ENCODE measurements around the gene DOCK4.

The DOCK4 gene

DNA sequence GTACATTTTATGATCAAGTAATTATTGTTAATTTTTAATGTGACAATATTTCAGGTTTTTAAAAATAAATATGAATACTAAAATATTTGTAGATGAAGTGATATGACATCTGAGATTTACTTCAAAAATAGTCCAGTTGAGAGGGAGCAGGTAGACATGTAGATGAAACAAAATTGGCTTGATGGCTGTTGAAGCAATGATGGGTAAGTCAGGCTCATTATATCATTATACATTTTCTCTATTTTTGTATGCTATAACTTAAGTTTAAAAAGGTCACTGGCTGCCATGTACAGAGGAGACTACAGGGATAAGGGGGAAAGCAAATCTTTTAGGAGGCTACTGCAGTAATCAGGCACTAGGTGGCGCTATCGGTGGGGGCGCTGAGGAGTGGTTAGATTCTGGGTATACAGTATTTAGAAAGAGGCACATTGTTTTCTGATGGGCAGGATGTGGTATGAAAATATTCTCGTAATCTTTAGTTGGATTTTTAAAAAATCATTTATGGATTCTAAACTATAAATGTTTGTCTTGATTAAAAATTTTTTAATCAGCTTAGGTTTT is 454.1 kb downstream of the DOCK4 start:
- peak; percentile 54 for DNase-seq

DNA sequence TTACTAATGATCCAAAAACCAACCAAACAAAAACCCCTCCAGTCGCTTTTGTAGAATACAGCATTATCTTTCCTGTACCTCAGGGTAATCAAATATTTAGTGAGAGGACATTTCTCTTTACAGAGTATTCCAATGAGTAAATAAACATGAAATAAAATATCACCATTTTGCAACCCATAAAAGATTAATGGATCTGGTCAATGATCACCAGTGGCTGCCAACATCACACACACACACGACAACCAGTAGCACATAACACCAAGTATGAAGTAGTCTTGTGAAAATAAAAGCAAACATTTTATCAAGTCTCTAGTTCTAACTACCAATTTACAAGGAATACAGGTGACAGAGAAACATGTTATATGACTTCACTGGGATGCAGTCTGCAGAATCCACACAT is 455.3 kb downstream of the DOCK4 start:
- no peak for DNase-seq

DNA sequence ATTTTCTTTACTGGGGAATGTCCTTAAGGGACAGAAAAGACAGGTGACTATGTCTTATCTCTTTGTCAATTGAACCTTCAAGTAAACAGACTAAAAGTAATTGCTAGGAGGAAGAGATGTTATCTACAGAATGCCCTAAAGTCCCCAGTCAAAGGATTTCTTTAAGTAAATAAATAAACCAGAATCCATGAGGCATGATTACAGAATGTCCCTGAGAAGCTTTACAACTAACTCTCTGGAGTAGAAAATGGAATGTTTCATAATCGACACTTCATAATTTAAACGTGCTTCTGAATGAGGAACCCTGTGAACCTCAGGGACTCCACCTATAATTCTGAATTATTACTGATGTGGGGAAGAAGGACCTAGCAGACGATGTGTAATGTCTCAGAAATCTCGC is 456.0 kb downstream of the DOCK4 start:
- no peak for DNase-seq

DNA sequence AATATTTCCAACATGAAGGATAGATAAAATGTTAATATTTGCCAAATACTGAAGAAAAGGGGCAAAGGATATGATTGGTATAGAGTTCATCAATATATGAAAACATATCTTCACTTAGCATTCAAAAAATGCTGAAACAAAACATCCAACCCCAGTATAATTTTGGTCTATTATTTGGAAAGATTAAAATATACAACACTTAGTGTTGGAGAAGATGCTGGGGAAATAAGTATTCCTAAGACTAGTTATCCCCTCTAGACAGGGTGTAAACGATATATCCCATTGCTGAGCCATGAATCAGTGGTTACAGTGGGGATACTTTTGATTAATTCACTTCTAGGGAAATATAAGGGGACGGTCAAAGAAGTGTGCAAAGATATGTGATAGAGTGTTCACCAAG is 456.6 kb downstream of the DOCK4 start:
- DNase-seq, result no peak

DNA sequence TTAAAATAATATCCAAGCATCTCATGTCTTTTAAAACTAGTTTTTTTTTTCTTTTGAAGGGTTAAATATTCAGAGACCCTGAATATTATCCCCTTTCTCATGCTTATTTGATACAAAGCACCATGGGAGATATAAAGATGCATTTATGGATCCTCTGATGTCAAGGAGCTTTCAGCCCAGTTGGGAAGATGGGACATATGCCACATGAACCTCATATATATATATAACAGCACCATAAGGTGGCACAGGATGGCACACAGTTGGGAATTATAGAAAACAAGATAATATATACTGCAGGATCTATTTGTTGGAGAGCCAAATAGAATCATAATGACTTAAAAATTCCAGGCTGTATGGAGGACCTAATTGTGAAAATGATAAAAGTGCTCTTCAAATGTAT is 458.5 kb downstream of the DOCK4 start:
- DNase-seq, result no peak

DNA sequence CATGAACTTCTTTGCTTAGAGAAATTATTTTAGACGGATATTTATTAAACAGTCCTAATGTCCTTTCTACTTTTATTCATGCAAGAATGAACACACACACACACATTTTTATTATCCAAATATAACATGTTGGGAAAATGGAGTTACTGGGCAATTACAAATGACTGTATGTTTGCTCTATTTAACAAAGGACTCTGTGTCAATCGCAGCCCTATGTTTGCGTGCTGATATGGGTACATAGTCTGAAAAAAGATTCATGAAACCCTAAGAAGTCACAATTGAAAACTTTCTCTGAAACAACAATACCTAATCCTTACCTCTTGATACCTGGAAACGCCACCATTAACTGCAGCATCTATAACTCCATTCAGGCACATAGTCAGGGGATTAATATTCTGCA is 459.2 kb downstream of the DOCK4 start:
- DNase-seq, result no peak

DNA sequence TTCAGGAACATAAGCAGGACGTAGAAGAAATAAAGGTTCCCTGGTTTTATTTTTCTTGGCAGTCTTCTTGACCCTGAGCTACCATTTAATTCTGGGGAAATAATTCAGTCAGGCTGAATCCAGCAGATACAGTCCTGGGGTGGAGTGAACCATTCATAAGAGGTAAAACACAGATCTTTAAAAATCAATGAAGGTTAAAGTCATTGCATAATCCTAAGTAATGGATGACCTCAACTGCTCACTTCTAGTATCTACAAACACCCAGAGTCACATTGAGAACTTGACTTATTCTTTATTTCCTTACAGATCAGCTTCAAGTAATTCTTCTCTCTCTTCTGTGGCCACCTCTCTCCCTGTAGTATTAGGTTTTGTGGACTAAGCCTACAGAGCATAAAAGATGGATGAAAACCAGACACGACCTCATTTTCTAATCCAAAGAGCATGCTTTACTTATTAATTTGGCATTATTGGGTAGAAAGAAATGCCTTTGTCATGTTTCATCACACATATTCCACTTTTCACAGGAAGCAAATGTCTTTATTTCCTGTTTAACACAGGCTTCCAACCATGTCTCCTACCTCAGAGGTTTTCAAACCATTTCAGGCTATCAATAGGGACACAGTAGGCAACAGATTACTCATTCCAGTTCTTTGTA is 461.6 kb downstream of the DOCK4 start:
- peak; percentile 96 for DNase-seq

DNA sequence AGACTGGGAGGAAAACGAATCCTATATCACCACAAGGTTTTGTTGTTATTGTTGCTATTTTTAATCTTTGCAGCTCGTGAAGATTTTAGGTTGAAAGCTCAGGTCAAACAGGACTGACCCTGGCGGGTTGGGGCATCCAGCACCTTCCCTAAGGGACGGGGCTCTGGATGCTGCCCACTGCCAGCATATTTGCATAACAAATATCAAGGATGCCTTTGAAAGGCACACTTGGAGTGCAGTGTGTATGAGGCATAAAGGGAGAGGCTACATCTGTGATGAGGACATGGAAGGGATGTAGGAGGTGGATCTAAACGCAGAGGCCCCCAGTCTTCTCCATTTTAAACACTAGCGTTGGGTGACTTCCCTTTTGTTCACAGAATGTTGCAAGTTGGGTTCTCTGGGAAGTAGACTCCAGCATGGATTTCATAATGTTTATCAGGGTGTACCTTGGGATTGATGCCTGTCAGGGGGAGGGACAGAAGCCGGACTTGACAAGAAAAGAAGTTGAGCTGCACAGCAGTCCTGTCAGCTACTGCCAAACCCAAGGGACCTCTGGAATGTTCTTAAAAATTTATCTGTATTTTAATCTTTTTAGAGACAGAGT is 462.9 kb downstream of the DOCK4 start:
- DNase-seq, result no peak

DNA sequence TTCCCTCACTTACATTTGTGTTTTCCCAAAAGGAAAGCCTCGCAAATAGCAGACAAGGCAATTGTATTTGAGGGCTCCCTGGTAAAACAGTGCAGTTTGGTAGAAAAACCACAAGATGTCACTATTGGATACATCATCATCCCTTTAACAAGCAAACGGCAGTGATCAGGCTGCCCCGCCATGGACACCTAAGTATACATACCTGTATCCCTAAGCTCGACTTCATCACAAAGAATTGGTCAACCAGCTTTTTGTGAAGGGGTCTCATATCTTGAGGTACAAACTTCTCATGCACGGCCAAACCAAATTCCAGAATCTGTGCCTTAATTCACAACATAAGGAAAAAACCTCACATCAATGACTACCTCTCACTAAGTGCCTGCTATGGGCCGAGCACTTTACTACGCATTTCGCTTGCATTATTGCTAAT is 464.4 kb downstream of the DOCK4 start:
- peak; percentile 74 for DNase-seq

DNA sequence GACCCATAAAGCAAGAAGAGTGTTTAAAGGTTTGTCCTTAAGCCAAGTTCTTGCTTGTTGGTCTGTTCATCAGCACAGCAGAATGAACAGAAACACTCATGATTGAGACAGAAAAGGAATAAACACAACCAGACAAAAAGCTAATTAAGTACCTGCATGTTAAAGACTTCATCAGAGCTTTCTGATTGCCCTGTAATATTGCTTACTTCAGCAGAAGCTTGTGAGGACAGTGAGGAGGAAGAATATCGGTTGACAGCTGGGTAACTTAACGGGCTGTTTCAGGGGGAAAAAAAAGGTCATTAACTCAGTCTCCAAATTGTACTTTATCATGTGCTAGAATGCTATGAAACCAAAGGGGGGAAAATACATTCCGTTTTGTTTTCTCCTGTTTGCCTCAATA is 465.3 kb downstream of the DOCK4 start:
- DNase-seq, result no peak

DNA sequence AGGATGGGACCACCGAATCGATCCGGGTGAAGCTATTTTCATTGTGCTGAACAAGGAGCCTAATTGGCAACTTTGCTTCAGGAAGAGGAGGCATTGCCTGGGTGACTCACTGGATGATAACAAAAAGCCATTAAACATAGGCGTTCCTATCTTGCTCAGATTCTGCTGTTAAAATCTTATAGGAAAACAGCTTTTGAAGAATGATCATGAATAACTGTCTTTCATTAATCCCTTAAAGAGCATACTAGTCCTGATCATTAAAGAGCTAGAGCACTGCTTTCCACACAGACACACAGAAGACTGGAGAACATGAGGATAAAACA is 469.7 kb downstream of the DOCK4 start:
- no peak for DNase-seq

DNA sequence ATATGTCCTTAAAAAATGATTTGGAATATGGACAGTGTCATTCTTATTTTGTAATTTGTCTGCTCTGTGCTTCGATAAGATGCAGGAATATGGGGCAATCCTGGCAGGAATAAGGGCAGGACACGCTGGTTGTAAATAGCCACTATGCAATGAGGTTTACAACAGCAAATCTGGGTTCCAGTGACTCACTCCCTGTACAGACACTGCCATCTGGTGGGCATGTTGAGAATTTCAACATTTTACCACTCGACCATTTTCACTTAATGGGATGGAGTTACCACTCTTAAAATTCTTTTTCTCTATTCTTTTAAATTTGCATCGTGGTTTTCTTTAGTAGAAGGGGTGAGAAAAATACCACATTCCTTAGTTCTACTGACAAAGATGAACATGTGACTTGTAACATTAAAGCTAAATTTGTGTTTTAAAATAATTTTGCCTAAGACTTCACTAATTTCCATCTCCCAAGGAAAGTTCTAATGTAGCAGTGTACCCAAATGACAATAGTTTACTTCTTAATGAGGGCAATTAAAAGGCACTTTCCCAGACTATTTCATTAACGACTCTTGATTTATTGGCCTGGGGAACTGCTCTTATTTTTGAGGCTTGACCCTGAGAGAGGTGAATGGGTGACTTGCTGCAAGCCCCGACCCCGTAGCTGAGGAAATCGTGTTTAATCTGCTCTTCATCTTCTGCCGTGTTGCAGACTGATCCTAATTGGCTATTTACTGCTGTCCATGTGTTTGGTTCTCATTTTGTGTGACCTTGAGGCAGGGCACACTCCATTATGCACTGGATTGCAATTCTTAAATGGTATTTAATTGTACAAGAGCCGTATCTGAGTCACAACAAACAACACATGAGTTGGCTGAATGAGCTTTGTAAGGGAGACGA is 470.3 kb downstream of the DOCK4 start:
- DNase-seq, result peak; percentile 75

DNA sequence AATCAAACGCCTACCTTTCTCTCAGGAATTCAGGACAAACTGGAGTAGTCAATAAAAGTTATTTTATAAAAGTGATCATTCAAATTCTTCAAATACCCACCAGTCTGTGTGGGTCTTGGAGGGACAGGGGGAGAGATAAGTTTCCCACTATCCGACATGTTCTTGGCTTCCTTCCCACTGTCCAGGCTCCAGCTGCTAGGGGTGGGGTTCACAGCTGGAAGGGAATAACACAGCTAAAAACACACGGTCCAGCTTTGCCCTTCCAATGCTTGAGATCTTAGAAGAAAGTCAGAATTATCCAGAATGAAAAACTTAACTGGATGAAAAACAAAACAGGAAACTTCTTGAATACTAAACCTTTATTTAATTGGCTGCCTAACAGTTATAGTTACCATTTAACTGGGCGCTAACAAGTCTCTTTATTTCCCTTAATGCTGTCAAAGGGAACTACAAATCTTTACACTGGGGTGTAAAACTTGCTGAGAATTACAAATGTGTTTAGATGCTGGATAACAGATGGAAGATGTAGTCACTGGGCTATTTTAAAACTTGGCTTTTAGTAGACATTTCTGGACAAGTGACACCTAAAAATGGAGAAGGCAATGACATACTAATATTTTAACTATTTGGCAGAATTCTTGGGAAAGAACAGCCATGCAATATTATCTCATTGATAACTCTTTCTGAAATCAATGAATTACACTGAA is 471.1 kb downstream of the DOCK4 start:
- no peak for DNase-seq

DNA sequence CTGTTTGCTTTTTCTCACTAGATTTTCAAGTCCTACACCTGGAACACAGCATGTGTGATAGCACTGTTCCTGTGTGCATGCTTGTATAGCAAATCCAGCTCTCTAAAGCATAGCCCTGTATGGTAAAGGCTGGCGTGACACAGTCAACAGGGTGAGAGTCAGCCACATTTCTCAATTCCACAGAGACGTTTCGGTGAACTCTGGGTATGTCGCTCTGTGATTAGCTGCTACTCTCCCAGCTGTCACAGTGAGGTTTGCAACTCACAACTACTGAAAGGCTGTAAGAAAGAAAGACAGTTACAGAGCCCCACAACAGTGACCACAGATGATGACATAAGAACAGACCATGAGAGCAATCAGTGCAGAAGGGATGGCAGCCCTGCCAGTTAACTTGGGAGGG is 473.3 kb downstream of the DOCK4 start:
- no peak for DNase-seq

DNA sequence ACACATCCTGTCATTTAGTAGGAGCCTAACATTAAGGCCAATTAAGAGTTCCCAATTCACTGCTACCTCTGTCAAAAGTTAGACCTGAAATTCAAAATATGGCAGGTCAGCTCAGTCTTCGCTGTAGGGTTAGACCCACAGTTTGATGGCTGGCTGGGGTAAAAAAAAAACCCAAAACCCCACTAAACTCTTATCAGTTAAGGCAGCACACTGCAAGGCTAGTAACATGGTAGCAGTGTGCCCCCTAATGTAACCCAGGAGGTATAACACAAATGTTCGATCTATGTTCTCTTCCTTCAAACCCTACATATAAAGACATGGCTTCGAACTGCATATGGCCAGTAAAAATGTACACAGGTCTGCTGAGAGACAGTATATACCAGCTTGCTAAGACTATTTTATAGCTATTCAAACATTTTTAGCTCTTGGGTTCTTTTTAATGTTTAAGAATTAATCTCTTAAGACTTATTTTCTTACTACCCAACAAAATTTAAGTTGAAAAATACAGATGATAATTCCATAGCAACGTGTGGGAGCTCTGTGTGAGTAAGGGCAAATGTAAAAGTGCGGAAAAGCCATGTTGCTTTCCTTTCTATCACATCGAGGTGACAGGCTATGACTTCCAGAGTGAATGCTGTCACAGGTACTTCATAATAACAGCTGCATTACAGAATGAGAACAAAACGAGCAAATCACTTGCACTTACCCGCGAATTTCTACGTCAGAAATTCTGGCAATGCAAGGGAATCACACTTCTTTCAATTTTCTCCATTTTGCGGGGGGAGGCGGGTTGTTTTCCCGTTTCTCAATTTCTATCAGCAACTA is 475.5 kb downstream of the DOCK4 start:
- DNase-seq, result peak; percentile 30

DNA sequence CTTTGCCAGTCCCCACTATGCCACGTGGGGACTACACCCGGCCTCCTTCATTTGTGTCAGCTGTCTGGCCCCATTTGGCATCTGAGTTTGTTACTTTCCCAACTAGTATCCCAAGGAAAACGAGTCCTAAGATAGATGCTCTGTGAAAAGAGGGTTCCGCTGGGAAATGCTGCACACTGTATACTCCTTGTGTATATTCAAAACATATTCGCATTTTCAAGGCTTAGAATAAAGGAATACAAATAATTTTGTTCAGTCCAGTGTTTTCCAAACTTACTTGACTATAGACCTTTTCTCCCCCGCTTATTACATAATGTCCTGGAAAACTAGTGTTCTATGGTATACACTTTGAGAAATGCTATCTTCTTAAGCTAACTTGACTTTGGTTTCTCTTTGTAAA is 476.1 kb downstream of the DOCK4 start:
- DNase-seq, result no peak

DNA sequence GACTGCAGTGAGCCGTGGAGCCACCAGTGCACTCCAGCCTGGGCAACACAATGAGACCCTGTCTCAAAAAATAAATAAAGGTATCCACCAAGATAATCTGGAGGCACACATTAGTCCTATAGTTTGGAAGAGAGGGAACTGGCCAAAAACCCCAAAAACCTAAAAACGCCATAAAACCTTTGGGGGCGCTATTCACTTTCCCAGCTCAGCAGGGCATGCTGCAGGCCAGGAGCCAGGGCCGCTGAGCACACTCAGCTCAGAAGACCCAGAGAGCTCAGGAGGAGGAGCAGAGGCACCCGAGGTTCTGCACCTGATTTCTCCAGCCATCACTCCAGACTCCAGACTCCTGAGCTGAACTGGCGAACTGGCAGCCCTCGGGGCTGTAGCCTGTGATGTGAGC is 476.7 kb downstream of the DOCK4 start:
- DNase-seq, result no peak

DNA sequence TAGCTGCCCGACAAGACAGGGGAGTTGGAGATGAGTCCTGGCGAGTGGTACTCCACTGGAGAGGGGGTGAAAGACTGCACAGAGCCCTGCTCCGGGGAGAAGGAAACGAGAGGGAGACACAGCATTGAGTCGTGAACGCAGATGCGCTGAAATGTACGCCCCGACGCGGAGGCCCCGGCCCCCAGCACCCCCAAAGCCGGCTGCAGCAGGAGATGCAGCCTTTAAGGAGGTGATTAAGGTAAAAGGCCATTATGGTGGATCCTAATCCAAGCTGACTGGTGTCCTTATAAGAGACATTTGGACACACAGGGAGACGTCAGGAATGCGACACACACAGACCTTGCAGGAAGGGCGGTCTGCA is 477.6 kb downstream of the DOCK4 start:
- DNase-seq, result no peak

DNA sequence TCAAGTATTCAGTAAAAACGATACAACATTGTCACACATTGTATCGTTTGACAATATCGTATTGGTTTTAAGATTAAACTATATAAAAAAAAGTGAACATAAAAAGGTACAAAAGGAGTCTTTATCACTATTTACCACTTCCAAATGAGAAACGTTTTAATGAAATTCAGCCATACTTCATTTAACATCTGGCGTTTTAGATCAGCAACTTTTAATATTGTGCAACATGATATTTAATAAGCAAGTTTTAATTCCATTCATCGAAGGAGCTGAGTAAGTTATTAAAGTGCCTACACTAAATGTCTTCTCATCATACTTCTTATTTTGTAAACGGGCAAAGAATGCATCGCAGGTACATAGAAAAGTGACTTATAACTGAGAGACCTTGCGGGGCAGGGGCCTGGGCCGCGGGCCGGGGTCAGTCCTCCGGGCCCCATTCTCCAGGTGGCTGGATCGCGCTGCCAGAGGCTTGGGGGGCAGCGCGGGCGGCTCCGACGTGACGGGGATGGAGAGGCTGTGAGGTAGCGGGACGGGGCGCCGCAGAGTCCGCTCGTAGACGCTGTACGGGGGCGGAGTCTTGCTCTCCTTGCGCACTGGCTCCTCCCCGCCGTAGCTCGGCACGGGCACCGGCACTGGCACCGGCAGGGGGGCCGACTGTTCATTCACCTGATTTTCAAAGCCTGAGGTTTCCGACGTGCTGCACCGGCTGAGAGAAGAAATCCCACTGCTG is 478.1 kb downstream of the DOCK4 start:
- DNase-seq, result no peak

DNA sequence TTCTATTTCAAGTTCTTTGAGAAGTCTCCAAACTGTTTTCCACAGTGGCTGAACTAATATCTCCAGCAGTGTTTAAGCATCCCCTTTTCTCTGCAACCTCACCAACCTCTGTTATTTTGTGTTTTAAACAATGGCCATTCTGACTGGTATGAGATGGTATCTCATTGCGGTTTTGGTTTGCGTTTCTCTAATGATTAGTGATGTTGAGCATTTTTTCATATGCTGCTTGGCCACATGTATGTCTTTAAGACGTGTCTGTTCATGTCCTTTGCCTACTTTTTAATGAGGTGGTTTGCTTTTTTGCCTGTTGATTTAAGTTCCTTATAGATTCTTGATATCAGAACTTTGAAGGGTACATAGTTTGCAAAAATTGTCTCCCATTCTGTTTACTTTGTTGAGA is 487.3 kb downstream of the DOCK4 start:
- DNase-seq, result no peak

DNA sequence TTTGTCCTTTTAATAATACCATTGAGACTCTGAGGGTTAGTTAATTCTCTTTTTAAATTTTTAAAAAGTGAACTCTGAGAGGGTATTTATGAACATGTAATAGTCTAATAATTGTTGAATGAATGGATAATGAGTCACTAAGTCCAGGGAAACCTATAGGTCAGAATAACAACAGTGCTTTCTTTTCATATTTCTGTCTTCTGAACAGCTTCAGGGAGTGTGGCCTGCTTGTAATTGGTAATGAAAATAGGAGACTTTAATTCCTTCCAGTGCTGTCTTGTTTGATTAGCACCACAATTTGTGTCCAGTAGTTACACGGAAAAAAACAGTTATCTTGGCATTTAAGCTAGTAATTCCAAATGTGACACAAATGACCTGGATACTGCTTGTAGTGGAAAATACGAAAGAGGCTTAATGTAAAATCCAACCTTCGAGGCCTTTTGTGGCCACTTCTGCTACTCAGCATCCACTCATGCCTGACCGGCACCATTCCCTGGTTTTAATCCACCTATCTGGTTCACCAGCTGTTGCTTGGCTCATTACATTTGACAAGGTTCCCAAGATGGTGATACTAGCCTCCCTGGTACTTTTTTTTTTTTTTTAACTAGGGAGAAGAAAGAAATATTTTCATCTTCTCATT is 494.7 kb downstream of the DOCK4 start:
- no peak for DNase-seq
